Measurements from ENCODE around the gene PLOD3. TPM values are rescaled to one million over a fixed set of nuclear protein-coding genes. Genes with fewer than 3 reads are reported as not detected.

The PLOD3 gene
- total and polyA plus RNA-seq, 11 donors = 22.2 to 77.6 (median 42.0) TPM

DNA sequence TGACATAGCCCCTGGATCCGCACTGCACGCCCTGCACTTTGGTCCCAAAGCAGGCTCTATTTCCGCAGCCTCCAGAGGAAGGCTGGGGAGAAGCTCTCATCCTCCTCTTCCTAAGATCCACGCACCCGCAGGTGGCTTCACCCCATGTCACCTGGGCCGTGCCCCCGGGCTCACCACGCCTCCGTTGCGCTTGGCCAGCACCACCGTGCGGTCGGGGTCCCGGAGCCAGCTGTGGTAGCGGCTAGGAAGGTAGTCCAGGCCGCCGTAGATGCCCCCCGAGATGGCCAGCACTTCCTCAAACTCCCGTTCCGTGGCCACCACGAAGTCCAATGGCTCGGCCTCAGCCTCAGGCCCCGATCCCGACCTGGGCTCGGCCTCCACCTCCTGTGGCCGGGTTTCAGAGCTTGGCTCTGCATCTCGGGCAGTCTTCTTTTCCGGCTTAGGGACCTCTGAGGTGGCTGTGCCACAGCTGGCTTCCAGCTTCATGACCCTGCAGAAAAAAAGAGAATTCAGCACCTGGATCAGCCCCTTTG lies 43.0 kb downstream of the PLOD3 start:
- TF ChIP-seq, protein P1, sequence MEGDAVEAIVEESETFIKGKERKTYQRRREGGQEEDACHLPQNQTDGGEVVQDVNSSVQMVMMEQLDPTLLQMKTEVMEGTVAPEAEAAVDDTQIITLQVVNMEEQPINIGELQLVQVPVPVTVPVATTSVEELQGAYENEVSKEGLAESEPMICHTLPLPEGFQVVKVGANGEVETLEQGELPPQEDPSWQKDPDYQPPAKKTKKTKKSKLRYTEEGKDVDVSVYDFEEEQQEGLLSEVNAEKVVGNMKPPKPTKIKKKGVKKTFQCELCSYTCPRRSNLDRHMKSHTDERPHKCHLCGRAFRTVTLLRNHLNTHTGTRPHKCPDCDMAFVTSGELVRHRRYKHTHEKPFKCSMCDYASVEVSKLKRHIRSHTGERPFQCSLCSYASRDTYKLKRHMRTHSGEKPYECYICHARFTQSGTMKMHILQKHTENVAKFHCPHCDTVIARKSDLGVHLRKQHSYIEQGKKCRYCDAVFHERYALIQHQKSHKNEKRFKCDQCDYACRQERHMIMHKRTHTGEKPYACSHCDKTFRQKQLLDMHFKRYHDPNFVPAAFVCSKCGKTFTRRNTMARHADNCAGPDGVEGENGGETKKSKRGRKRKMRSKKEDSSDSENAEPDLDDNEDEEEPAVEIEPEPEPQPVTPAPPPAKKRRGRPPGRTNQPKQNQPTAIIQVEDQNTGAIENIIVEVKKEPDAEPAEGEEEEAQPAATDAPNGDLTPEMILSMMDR (IDR thresholded peaks at IDR 0.05) = no peak
- no peak for TF ChIP-seq POLR2A (IDR thresholded peaks at IDR 0.05)
- no peak for DNase-seq
- intact Hi-C loops (cut with DNase I) = no loop called here
- no peak overlapping the region for H3K4me3 ChIP-seq
- no peaks in the 10 kb centered on the region for H3K36me3 ChIP-seq
- H3K27me3 ChIP-seq = peaks cover 65 to 100% (median 99%) of the 10 kb centered on the region in 9 donors
- peaks cover 0 to 45% (median 23%) of the 10 kb centered on the region in 12 donors for H3K4me1 ChIP-seq
- no peak overlapping the region for H3K27ac ChIP-seq
- no peaks in the 10 kb centered on the region for H3K9me3 ChIP-seq
- WGBS, 4 donors = 3 to 6% (median 4%) methylated on average over 18 to 28 of the region's 28 CpGs
- no peak for ATAC-seq

DNA sequence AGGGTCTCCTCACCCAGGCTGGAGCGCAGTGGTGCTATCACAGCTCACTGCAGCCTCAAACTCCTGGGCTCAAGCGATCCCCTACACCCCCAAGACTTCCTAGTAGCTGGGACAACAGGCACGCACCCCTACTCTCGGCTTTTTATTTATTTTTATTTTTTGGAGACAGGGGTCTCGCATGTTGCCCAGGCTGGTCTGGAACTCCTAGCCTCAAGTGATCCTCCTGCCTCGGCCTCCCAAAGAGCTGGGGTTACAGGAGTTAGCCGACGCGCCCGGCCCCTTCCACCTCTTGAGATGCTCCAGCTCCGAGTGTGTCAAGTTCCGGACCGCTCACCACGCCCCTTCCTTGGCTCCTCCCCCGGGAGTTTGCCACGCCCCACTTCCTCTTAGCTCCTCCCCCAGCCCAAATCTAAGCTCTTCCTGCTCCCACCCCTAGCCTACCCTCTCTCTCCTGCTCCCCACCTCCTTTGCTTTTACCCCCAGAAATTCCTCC lies 43.6 kb downstream of the PLOD3 start:
- H3K27ac ChIP-seq = no peak overlapping the region
- intact Hi-C loops (cut with DNase I) = no loop called here
- no peak for DNase-seq
- no peak for TF ChIP-seq POLR2A (IDR thresholded peaks at IDR 0.05)
- TF ChIP-seq, protein P1 (IDR thresholded peaks at IDR 0.05) = no peak
- H3K9me3 ChIP-seq = no peaks in the 10 kb centered on the region
- WGBS, 4 donors = 5 to 7% (median 7%) methylated on average over 16 of the region's 16 CpGs
- H3K27me3 ChIP-seq = peaks cover 63 to 100% (median 99%) of the 10 kb centered on the region in 9 donors
- H3K36me3 ChIP-seq = no peaks in the 10 kb centered on the region
- peaks cover 0 to 43% (median 22%) of the 10 kb centered on the region in 12 donors for H3K4me1 ChIP-seq
- H3K4me3 ChIP-seq = peak overlapping the region in 4 of 12 donors; percentile 15 to 34 (median 26)
- ATAC-seq = peak in 1 of 4 donors; percentile 25

DNA sequence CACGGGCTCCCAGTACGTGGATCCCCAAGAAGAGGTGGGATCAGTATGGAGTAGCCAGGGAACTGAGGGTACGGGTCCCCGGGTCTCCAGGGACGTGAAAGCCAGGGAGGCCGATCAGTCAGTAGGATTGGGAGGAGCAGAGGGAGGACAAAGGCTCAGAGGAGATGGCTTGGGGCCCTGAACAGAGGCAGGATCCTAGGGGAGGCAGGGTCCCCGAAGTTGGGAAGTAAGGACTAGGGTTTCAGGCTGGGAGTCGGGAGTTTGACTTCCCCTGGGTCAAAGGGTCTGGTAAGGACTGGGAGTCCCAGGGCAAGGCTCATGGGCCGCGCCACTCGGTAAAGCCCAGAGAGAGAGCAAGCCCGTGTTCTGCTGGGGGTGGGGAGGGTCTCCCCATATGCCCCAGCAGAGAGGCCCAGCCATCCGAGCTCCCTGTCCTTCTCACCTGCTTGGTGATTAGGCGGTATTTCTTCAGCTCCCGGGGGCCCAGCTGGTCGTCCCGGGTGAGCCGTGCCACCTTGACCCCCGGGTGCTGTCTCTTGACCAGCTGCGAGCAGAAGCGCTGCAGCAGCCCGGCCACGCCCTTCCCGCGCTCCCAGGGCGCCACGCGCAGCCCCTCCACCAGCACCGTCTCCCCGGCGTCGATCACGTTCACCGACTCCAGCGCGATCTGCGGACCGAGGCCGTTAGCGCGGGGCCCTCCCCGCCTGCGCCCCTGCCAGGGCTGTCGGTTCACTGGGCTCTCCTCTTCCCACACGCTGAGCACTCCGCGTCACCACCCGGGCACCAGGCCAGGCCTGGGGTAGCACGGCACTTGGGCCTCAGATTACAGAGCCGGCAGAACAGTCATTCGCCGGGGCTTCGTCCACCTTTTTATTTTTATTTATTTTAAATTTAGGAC lies 44.3 kb downstream of the PLOD3 start:
- intact Hi-C loops (cut with DNase I) = no loop called here
- Histone ChIP-seq H3K9me3 (no peaks in the 10 kb centered on the region), H3K27ac (no peak overlapping the region), H3K36me3 (no peaks in the 10 kb centered on the region), H3K27me3 (peaks cover 62 to 100% (median 99%) of the 10 kb centered on the region in 9 donors), H3K4me1 (peaks cover 0 to 43% (median 22%) of the 10 kb centered on the region in 12 donors), H3K4me3 (peak overlapping the region in 7 of 12 donors; percentile 3 to 34 (median 22))
- ATAC-seq (peak; percentile 36 to 91 (median 84)), DNase-seq (peak; percentile 52 to 84 (median 73))
- 2 to 3% (median 2%) methylated on average over 23 to 53 of the region's 53 CpGs for WGBS, 4 donors
- TF ChIP-seq, protein P1 (IDR thresholded peaks at IDR 0.05) = no peak
- no peak for TF ChIP-seq POLR2A (IDR thresholded peaks at IDR 0.05)
